Measurements from ENCODE around the gene DUSP16. TPM values are rescaled to one million over a fixed set of nuclear protein-coding genes. Genes with fewer than 3 reads are reported as not detected.
"Not testable (repeated sequence)": the region's sequence is repeated elsewhere in the genome, so short reads cannot be mapped to it uniquely, and the experiment has no call there.

The DUSP16 gene
- total and polyA plus RNA-seq, 2 of the 8 experiments (the other 6 are each of a cell fraction or from before 2014, with no cell fraction given), result 31.6 to 55.9 TPM

GRCh38 chr12:12523229-12523628 lies 39.4 kb downstream of the DUSP16 start (continued):
- TF ChIP-seq KDM4A (IDR thresholded peaks at IDR 0.05; ENCODE audit: low read depth, low read length, severe bottlenecking) (no peak), BACH1 (IDR thresholded peaks at IDR 0.05; ENCODE audit: low read length) (no peak), RBBP5 (IDR thresholded peaks at IDR 0.05; ENCODE audit: borderline replicate concordance, low read depth, low read length) (no peak), BCL11A (IDR thresholded peaks at IDR 0.05; ENCODE audit: low read depth in 2 of 2, low read length in 2 of 2) (no peak)

- not testable (repeated sequence) for H3K79me1 ChIP-seq (ENCODE audit: low read depth, low read length); DNase-seq (ENCODE audit: low read depth in 1 of 2, low spot score in 2 of 2); H3K4me2 ChIP-seq (ENCODE audit: insufficient read depth in 1 of 2, low read depth in 2 of 2, low read length in 2 of 2); H4K8ac ChIP-seq (ENCODE audit: extremely low read depth, insufficient read depth, low read length); H3K23ac ChIP-seq (ENCODE audit: insufficient read length); H3K18ac ChIP-seq (ENCODE audit: extremely low read depth, low read length); H3K4ac ChIP-seq (replicated peaks; ENCODE audit: insufficient read length, low read depth, low read length); H4K20me1 ChIP-seq (replicated peaks in 1 of 2; ENCODE audit: control insufficient read depth in 1 of 2, insufficient read depth in 2 of 2, low read length in 2 of 2); H2AK5ac ChIP-seq (ENCODE audit: low read depth, low read length); H2BK20ac ChIP-seq (ENCODE audit: low read length); H3K27ac ChIP-seq (ENCODE audit: low read depth, low read length); H3K56ac ChIP-seq (replicated peaks; ENCODE audit: insufficient read length, low read depth, low read length); H2BK12ac ChIP-seq (ENCODE audit: low read depth, low read length); H3K4me3 ChIP-seq (ENCODE audit: extremely low read depth in 1 of 4, insufficient read depth in 2 of 4, low read depth in 3 of 4, low read length in 4 of 4); H2BK5ac ChIP-seq (ENCODE audit: low read depth, low read length); H2BK120ac ChIP-seq (replicated peaks; ENCODE audit: low read depth, low read length); H3K9ac ChIP-seq (replicated peaks in 1 of 4; ENCODE audit: extremely low read depth in 1 of 4, low read depth in 3 of 4, low read length in 3 of 4); H2BK15ac ChIP-seq (ENCODE audit: low read length); H3K23me2 ChIP-seq (ENCODE audit: low read depth, low read length); H3K9me3 ChIP-seq (ENCODE audit: insufficient read depth in 2 of 2, low read depth in 1 of 2, low read length in 1 of 2); H3K27me3 ChIP-seq (replicated peaks in 1 of 4; ENCODE audit: control insufficient read depth in 3 of 4, extremely low read depth in 1 of 4, insufficient read depth in 3 of 4, low read length in 3 of 4); H4K91ac ChIP-seq (replicated peaks; ENCODE audit: insufficient read length, low read length); FAIRE-seq; H2AFZ ChIP-seq (ENCODE audit: low read length); H4K5ac ChIP-seq (ENCODE audit: insufficient read length, low read depth, low read length); H3K14ac ChIP-seq (ENCODE audit: insufficient read length)
- CTCF ChIA-PET (ENCODE audit: partially characterized antibody), result interaction anchor here (0.7 to 1.2 kb wide), 3 partner anchors 41 to 214 kb away, joined by 3 read pairs; no protein-coding TSS in a partner anchor
- H3K36me3 ChIP-seq (ENCODE audit: control insufficient read depth in 2 of 4, insufficient read depth in 4 of 4, low read length in 3 of 4), result peaks cover 0 to 22% (median 10%) of the 10 kb centered on the region in 4 experiments; a peak in 4 of 8 replicates
- peaks cover 0 to 68% of the 10 kb centered on the region in 2 experiments; a peak in 3 of 4 replicates for H3K79me2 ChIP-seq (ENCODE audit: control insufficient read depth in 1 of 2, insufficient read depth in 2 of 2, low read length in 2 of 2)
- WGBS, 2 experiments (ENCODE audit: extremely low coverage in 1 of 2, insufficient coverage in 1 of 2, insufficient read length in 1 of 2, insufficient replicate concordance in 2 of 2, low coverage in 1 of 2, low lambda C conversion rate in 2 of 2, missing lambda C conversion rate in 1 of 2), result 99% methylated on average over 4 of the region's 4 CpGs; no CpG with 5 or more reads in 1 of the 2 experiments
- POLR2A ChIA-PET (ENCODE audit: partially characterized antibody), result interaction anchor here (0.7 to 4.8 kb wide), 3 partner anchors 11 to 270 kb away, joined by 3 to 16 read pairs (median 3); no protein-coding TSS in a partner anchor
- peaks cover 0 to 14% (median 13%) of the 10 kb centered on the region in 4 experiments; a peak in 5 of 7 replicates for H3K4me1 ChIP-seq (replicated peaks in 1 of 4; ENCODE audit: control insufficient read depth in 3 of 4, insufficient read depth in 4 of 4, low read length in 3 of 4)
These were observed 40.0 kb downstream of the DUSP16 start for GRCh38 chr12:12522657-12523056.
